GM12874 (cell line): Measurements from ENCODE around the gene NACC1.

Experiments used
- TF ChIP-seq, protein P1 (sequence below): IDR thresholded peaks from 2 replicates; pipeline ENCODE4 v1.5.1; 2011; ENCODE audit warnings: low read depth, mild to moderate bottlenecking, control low read depth, low read length, moderate library complexity; ENCODE audit not compliant: insufficient read depth

The NACC1 gene

GRCh38 chr19:13093407-13094105, 24.5 kb upstream of the NACC1 start:
- TF ChIP-seq, protein P1, sequence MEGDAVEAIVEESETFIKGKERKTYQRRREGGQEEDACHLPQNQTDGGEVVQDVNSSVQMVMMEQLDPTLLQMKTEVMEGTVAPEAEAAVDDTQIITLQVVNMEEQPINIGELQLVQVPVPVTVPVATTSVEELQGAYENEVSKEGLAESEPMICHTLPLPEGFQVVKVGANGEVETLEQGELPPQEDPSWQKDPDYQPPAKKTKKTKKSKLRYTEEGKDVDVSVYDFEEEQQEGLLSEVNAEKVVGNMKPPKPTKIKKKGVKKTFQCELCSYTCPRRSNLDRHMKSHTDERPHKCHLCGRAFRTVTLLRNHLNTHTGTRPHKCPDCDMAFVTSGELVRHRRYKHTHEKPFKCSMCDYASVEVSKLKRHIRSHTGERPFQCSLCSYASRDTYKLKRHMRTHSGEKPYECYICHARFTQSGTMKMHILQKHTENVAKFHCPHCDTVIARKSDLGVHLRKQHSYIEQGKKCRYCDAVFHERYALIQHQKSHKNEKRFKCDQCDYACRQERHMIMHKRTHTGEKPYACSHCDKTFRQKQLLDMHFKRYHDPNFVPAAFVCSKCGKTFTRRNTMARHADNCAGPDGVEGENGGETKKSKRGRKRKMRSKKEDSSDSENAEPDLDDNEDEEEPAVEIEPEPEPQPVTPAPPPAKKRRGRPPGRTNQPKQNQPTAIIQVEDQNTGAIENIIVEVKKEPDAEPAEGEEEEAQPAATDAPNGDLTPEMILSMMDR = peak; percentile 92

GRCh38 chr19:13094106-13094504, 24.0 kb upstream of the NACC1 start:
- TF ChIP-seq, protein P1 = no peak

- TF ChIP-seq, protein P1 = no peak
These were observed 23.2 kb upstream of the NACC1 start for GRCh38 chr19:13094771-13095392.

GRCh38 chr19:13095393-13095784, 22.7 kb upstream of the NACC1 start:
- TF ChIP-seq, protein P1 = no peak

GRCh38 chr19:13095934-13096927, 21.8 kb upstream of the NACC1 start:
- TF ChIP-seq, protein P1 = no peak

- TF ChIP-seq, protein P1 = no peak
These were observed 21.0 kb upstream of the NACC1 start for GRCh38 chr19:13097033-13097462.
